Fibroblast of lung (primary cell): Measurements from ENCODE around the gene MUC16.

Experiments used
- CTCF ChIP-seq, 2 donors: IDR thresholded peaks in 1 of 2; conservative IDR thresholded peaks in 1 of 2; 1 replicate in 1 of 2; 2 replicates in 1 of 2; pipeline ENCODE4 v1.5.1; 2011 to 2012; ENCODE audit warnings: low read length in 2 of 2, control low read depth in 1 of 2, inconsistent platforms in 1 of 2, low read depth in 1 of 2, mild to moderate bottlenecking in 1 of 2
- EZH2 ChIP-seq: IDR thresholded peaks from 2 replicates; pipeline ENCODE4 v1.5.1; 2012; ENCODE audit warnings: low read length, control low read depth, mild to moderate bottlenecking; ENCODE audit errors: missing control alignments

GRCh38 chr19:9010693-9011092, 484 bp upstream of the MUC16 start:
- no peak for TF ChIP-seq CTCF (conservative IDR thresholded peaks at IDR 0.05 in 1 of 2, IDR thresholded peaks at IDR 0.05 in 1 of 2; ENCODE audit: low read depth in 1 of 2, low read length in 2 of 2)
- TF ChIP-seq EZH2, result no peak
